GM18505 (cell line): Measurements from ENCODE around the gene AGGF1.
A peak's percentile ranks its signal among the peaks of the same experiment; 100 is the strongest.
"Not testable (repeated sequence)": the region's sequence is repeated elsewhere in the genome, so short reads cannot be mapped to it uniquely, and the experiment has no call there.

Source experiments
- ATAC-seq: cut with Tn5 transposase; IDR thresholded peaks from one replicate; pipeline ENCODE4 v1.9.1; 2021; ENCODE audit not compliant: unreplicated experiment
- POLR2A ChIP-seq: IDR thresholded peaks from 4 replicates; pipeline ENCODE4 v1.6.1; 2011; ENCODE audit warnings: borderline replicate concordance; ENCODE audit not compliant: insufficient read depth, insufficient read length; ENCODE audit errors: extremely low read depth

Gene AGGF1

GRCh38 chr5:77030097-77031071 is at the start of gene AGGF1:
AGGF1 (plus strand) TSS chr5:77030404; CDS start chr5:77030767, 363 bp downstream.
- peak; percentile 95 for ATAC-seq
- TF ChIP-seq POLR2A = peak; percentile 93

- no peak for TF ChIP-seq POLR2A
- ATAC-seq = no peak
These were observed 49.6 kb upstream of the AGGF1 start for GRCh38 chr5:76980518-76981144.

GRCh38 chr5:76982450-76982849 is 47.8 kb upstream of the AGGF1 start:
- ATAC-seq = no peak
- no peak for TF ChIP-seq POLR2A

- no peak for ATAC-seq
- TF ChIP-seq POLR2A = no peak
These were observed 46.7 kb upstream of the AGGF1 start for GRCh38 chr5:76983468-76983867.

- no peak for ATAC-seq
- no peak for TF ChIP-seq POLR2A
These were observed 43.2 kb upstream of the AGGF1 start for GRCh38 chr5:76986825-76987526.

- TF ChIP-seq POLR2A = no peak
- ATAC-seq = no peak
These were observed 39.2 kb upstream of the AGGF1 start for GRCh38 chr5:76990899-76991459.

GRCh38 chr5:76993436-76993835 is 36.8 kb upstream of the AGGF1 start:
- not testable (repeated sequence) for ATAC-seq

GRCh38 chr5:76994337-76994736 is 35.9 kb upstream of the AGGF1 start:
- TF ChIP-seq POLR2A = no peak
- ATAC-seq = no peak

- ATAC-seq = not testable (repeated sequence)
These were observed 32.0 kb upstream of the AGGF1 start for GRCh38 chr5:76998251-76998650.

GRCh38 chr5:76999451-76999850 is 30.8 kb upstream of the AGGF1 start:
- ATAC-seq = no peak
- no peak for TF ChIP-seq POLR2A

- ATAC-seq = no peak
- no peak for TF ChIP-seq POLR2A
These were observed 27.0 kb upstream of the AGGF1 start for GRCh38 chr5:77003246-77003645.

GRCh38 chr5:77006124-77006523 is 24.1 kb upstream of the AGGF1 start:
- no peak for ATAC-seq
- no peak for TF ChIP-seq POLR2A

- no peak for TF ChIP-seq POLR2A
- ATAC-seq = no peak
These were observed 21.8 kb upstream of the AGGF1 start for GRCh38 chr5:77008413-77008812.
